ENCODE data around the gene MTHFR. TPM values are rescaled to one million over a fixed set of nuclear protein-coding genes. Genes with fewer than 3 reads are reported as not detected.

The MTHFR gene
- total RNA-seq, 1 experiment from 2014 or later: 22.6 TPM

GRCh38 chr1:11842154-11843041 lies 36.6 kb upstream of the MTHFR start:
- H3K36me3 Mint-ChIP-seq: peaks cover 62% of the 10 kb centered on the region
- H3K9me3 Mint-ChIP-seq: no peaks in the 10 kb centered on the region
- no peaks in the 10 kb centered on the region for H3K27me3 Mint-ChIP-seq (ENCODE audit: low read depth)
- no peaks in the 10 kb centered on the region for H3K4me1 Mint-ChIP-seq
- ChIA-PET CTCF (interaction anchor here (0.7 kb wide), 1 partner anchor 22 kb away, joined by 3 read pairs; no protein-coding TSS in a partner anchor), POLR2A (no interaction called here)
- no peak overlapping the region for H3K4me3 Mint-ChIP-seq
- no peak for ATAC-seq
- no peak overlapping the region for H3K27ac Mint-ChIP-seq
- DNase-seq (ENCODE audit: low spot score): no peak
- TF ChIP-seq ZNF219 (CRISPR knock-in tag; IDR thresholded peaks at IDR 0.05; ENCODE audit: borderline replicate concordance) (no peak), CTCF (IDR thresholded peaks at IDR 0.05) (no peak), CBFB (CRISPR knock-in tag; IDR thresholded peaks at IDR 0.05; ENCODE audit: low read depth) (no peak), ZNF671 (CRISPR knock-in tag; IDR thresholded peaks at IDR 0.05) (no peak), FOXK1 (CRISPR knock-in tag; IDR thresholded peaks at IDR 0.05) (no peak), GABPB1 (CRISPR knock-in tag; IDR thresholded peaks at IDR 0.05) (peak; percentile 78), ERG (CRISPR knock-in tag; IDR thresholded peaks at IDR 0.05) (no peak), GRHL2 (CRISPR knock-in tag; IDR thresholded peaks at IDR 0.05; ENCODE audit: insufficient replicate concordance, severe bottlenecking) (no peak)

- H3K36me3 Mint-ChIP-seq: peaks cover 66% of the 10 kb centered on the region
- ChIA-PET POLR2A (no interaction called here), CTCF (interaction anchor here (0.7 kb wide), 1 partner anchor 23 kb away, joined by 3 read pairs; no protein-coding TSS in a partner anchor)
- no peaks in the 10 kb centered on the region for H3K9me3 Mint-ChIP-seq
- ATAC-seq: no peak
- DNase-seq (ENCODE audit: low spot score): no peak
- H3K4me1 Mint-ChIP-seq: no peaks in the 10 kb centered on the region
- H3K27ac Mint-ChIP-seq: no peak overlapping the region
- H3K27me3 Mint-ChIP-seq (ENCODE audit: low read depth): no peaks in the 10 kb centered on the region
- TF ChIP-seq NFE2L1 (CRISPR knock-in tag; IDR thresholded peaks at IDR 0.05): no peak
- H3K4me3 Mint-ChIP-seq: no peak overlapping the region
Measured at GRCh38 chr1:11841245-11842153, 35.7 kb upstream of the MTHFR start.

- POLR2A ChIA-PET: no interaction called here
- no peak for ATAC-seq
- Mint-ChIP-seq H3K9me3 (no peaks in the 10 kb centered on the region), H3K36me3 (peaks cover 66% of the 10 kb centered on the region), H3K27me3 (ENCODE audit: low read depth) (no peaks in the 10 kb centered on the region), H3K27ac (no peak overlapping the region), H3K4me1 (no peaks in the 10 kb centered on the region), H3K4me3 (no peak overlapping the region)
- no peak for DNase-seq (ENCODE audit: low spot score)
- CTCF ChIA-PET: interaction anchor here (1.6 to 2.8 kb wide), 2 partner anchors 19 to 192 kb away, joined by 7 to 11 read pairs; partner anchors contain the start of gene NPPB
- TF ChIP-seq USF1 (CRISPR knock-in tag; IDR thresholded peaks at IDR 0.05): no peak
- no peak for TF ChIP-seq ZNF671 (CRISPR knock-in tag; IDR thresholded peaks at IDR 0.05)
- TF ChIP-seq TEAD4 (CRISPR knock-in tag; IDR thresholded peaks at IDR 0.05): no peak
- no peak for TF ChIP-seq GTF2I (CRISPR knock-in tag; conservative IDR thresholded peaks at IDR 0.05)
- no peak for TF ChIP-seq STAT6 (CRISPR knock-in tag; conservative IDR thresholded peaks at IDR 0.05; ENCODE audit: low read depth)
- TF ChIP-seq OVOL2 (CRISPR knock-in tag; IDR thresholded peaks at IDR 0.05; ENCODE audit: borderline replicate concordance): no peak
- TF ChIP-seq ZNF281 (CRISPR knock-in tag; IDR thresholded peaks at IDR 0.05): no peak
- no peak for TF ChIP-seq SOX15 (CRISPR knock-in tag; IDR thresholded peaks at IDR 0.05)
- no peak for TF ChIP-seq MLX (CRISPR knock-in tag; IDR thresholded peaks at IDR 0.05)
Measured at GRCh38 chr1:11839727-11840705, 34.3 kb upstream of the MTHFR start.

Data from WTC11 (cell line).